ENCODE results near the gene TMEM163. TPM values are rescaled to one million over a fixed set of nuclear protein-coding genes. Genes with fewer than 3 reads are reported as not detected.
"Not testable (repeated sequence)": the region's sequence is repeated elsewhere in the genome, so short reads cannot be mapped to it uniquely, and the experiment has no call there.

TMEM163 gene
- total RNA-seq, 2 donors from 2014 or later = 0.24 TPM; not detected in 1

- H3K27me3 Mint-ChIP-seq (ENCODE audit: insufficient read depth) = no peaks in the 10 kb centered on the region
- 77 to 83% methylated on average over 2 to 3 of the region's 3 CpGs for WGBS, 2 experiments (ENCODE audit: insufficient coverage in 1 of 2, insufficient read length in 1 of 2)
These were observed 148.1 kb downstream of the TMEM163 start for GRCh38 chr2:134570676-134571075.

DNA sequence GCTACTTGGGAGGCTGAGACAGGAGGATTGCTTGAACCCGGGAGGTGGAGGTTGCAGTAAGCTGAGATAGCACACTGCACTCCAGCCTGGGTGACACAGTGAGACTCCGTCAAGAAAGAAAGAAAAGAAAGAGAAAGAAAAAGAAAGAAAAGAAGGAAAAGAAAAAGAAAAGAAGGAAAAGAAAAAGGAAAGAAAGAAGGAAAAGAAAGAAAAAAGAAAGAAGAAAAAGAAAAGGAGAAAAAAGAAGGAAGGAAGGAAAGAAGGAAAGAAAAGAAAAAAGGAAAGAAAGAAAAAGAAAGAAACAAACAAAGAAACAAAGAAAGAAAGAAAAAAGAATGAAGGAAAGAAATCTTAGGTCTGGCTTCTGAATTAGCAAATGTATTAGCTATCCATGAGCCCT lies 150.4 kb downstream of the TMEM163 start:
- no peak for DNase-seq
- no peaks in the 10 kb centered on the region for H3K4me1 Mint-ChIP-seq
- no peak for TF ChIP-seq CTCF (conservative IDR thresholded peaks at IDR 0.05)
- H3K4me3 Mint-ChIP-seq = no peak overlapping the region
- Histone ChIP-seq H3K4me3 (ENCODE audit: low read length) (no peak overlapping the region), H3K27me3 (ENCODE audit: control insufficient read depth, insufficient read depth, low read length, poor library complexity, severe bottlenecking) (no peaks in the 10 kb centered on the region), H3K36me3 (ENCODE audit: control insufficient read depth, insufficient read depth, low read length) (no peaks in the 10 kb centered on the region), H3K4me1 (ENCODE audit: control insufficient read depth, insufficient read depth, low read length) (no peaks in the 10 kb centered on the region), H3K27ac (ENCODE audit: low read depth, low read length) (no peak overlapping the region), H3K9ac (ENCODE audit: extremely low read depth, low read length, poor library complexity, severe bottlenecking) (no peak overlapping the region), H3K9me3 (ENCODE audit: control insufficient read depth, low read length) (no peaks in the 10 kb centered on the region)
- 92 to 100% methylated on average over 2 of the region's 2 CpGs for WGBS, 2 experiments (ENCODE audit: insufficient coverage in 1 of 2, insufficient read length in 1 of 2)
- H3K27me3 Mint-ChIP-seq (ENCODE audit: insufficient read depth) = no peaks in the 10 kb centered on the region
- H3K27ac Mint-ChIP-seq = no peak overlapping the region
- no peaks in the 10 kb centered on the region for H3K36me3 Mint-ChIP-seq (ENCODE audit: low read depth)
- H3K9me3 Mint-ChIP-seq = no peaks in the 10 kb centered on the region

More at GRCh38 chr2:134570676-134571075, 148.1 kb downstream of the TMEM163 start:
- Histone ChIP-seq H3K9me3 (ENCODE audit: control insufficient read depth, low read length) (no peaks in the 10 kb centered on the region), H3K27me3 (ENCODE audit: control insufficient read depth, insufficient read depth, low read length, poor library complexity, severe bottlenecking) (no peaks in the 10 kb centered on the region), H3K9ac (ENCODE audit: extremely low read depth, low read length, poor library complexity, severe bottlenecking) (no peak overlapping the region), H3K27ac (ENCODE audit: low read depth, low read length) (no peak overlapping the region), H3K36me3 (ENCODE audit: control insufficient read depth, insufficient read depth, low read length) (no peaks in the 10 kb centered on the region), H3K4me3 (ENCODE audit: low read length) (no peak overlapping the region), H3K4me1 (ENCODE audit: control insufficient read depth, insufficient read depth, low read length) (no peaks in the 10 kb centered on the region)
- Mint-ChIP-seq H3K4me1 (no peaks in the 10 kb centered on the region), H3K4me3 (no peak overlapping the region), H3K36me3 (ENCODE audit: low read depth) (no peaks in the 10 kb centered on the region), H3K9me3 (no peaks in the 10 kb centered on the region), H3K27ac (no peak overlapping the region)
- TF ChIP-seq CTCF (conservative IDR thresholded peaks at IDR 0.05) = no peak
- DNase-seq = no peak

GRCh38 chr2:134567666-134568065 lies 151.1 kb downstream of the TMEM163 start:
- Histone ChIP-seq H3K4me3 (ENCODE audit: low read length) (no peak overlapping the region), H3K9ac (ENCODE audit: extremely low read depth, low read length, poor library complexity, severe bottlenecking) (no peak overlapping the region), H3K36me3 (ENCODE audit: control insufficient read depth, insufficient read depth, low read length) (no peaks in the 10 kb centered on the region), H3K27me3 (ENCODE audit: control insufficient read depth, insufficient read depth, low read length, poor library complexity, severe bottlenecking) (no peaks in the 10 kb centered on the region), H3K9me3 (ENCODE audit: control insufficient read depth, low read length) (no peaks in the 10 kb centered on the region), H3K27ac (ENCODE audit: low read depth, low read length) (no peak overlapping the region), H3K4me1 (ENCODE audit: control insufficient read depth, insufficient read depth, low read length) (no peaks in the 10 kb centered on the region)
- Mint-ChIP-seq H3K9me3 (no peaks in the 10 kb centered on the region), H3K27me3 (ENCODE audit: insufficient read depth) (no peaks in the 10 kb centered on the region), H3K36me3 (ENCODE audit: low read depth) (no peaks in the 10 kb centered on the region), H3K4me1 (no peaks in the 10 kb centered on the region), H3K27ac (no peak overlapping the region), H3K4me3 (no peak overlapping the region)
- 88% methylated on average over 1 of the region's 1 CpG; no CpG with 5 or more reads in 1 of the 2 experiments for WGBS, 2 experiments (ENCODE audit: insufficient coverage in 1 of 2, insufficient read length in 1 of 2)
- no peak for TF ChIP-seq CTCF (conservative IDR thresholded peaks at IDR 0.05)
- DNase-seq = no peak

GRCh38 chr2:134564955-134565354 lies 153.8 kb downstream of the TMEM163 start:
- not testable (repeated sequence) for H3K9me3 Mint-ChIP-seq; H3K36me3 Mint-ChIP-seq (ENCODE audit: low read depth); H3K27me3 Mint-ChIP-seq (ENCODE audit: insufficient read depth); H3K27ac ChIP-seq (ENCODE audit: low read depth, low read length); H3K27me3 ChIP-seq (ENCODE audit: control insufficient read depth, insufficient read depth, low read length, poor library complexity, severe bottlenecking); H3K4me3 ChIP-seq (ENCODE audit: low read length); H3K4me1 ChIP-seq (ENCODE audit: control insufficient read depth, insufficient read depth, low read length); H3K36me3 ChIP-seq (ENCODE audit: control insufficient read depth, insufficient read depth, low read length); H3K4me1 Mint-ChIP-seq; H3K4me3 Mint-ChIP-seq; H3K9me3 ChIP-seq (ENCODE audit: control insufficient read depth, low read length); H3K9ac ChIP-seq (ENCODE audit: extremely low read depth, low read length, poor library complexity, severe bottlenecking); DNase-seq; H3K27ac Mint-ChIP-seq
- 88 to 93% methylated on average over 5 of the region's 5 CpGs for WGBS, 2 experiments (ENCODE audit: insufficient coverage in 1 of 2, insufficient read length in 1 of 2)
